Cardiac muscle cell (in vitro differentiated cells and primary cell): ENCODE results near the gene PNKD. TPM values are rescaled to one million over a fixed set of nuclear protein-coding genes. Genes with fewer than 3 reads are reported as not detected.

Experiments
- DNase-seq, 2 donors: peaks; one replicate each; pipeline versions ENCODE4 v3.0.0 to v3.0.0-alpha.2; 2010 to 2017; ENCODE audit warnings: low read depth in 1 of 2, low spot score in 1 of 2
- H3K27ac ChIP-seq: fragments of 200-600 bp; sonication (generic); 2 replicates; pipeline ENCODE4 v1.5.1; 2016
- H3K27me3 ChIP-seq: fragments of 200-600 bp; sonication (generic); 2 replicates; pipeline ENCODE4 v1.6.0; 2016; ENCODE audit warnings: control low read depth
- H3K36me3 ChIP-seq: fragments of 200-600 bp; sonication (generic); 2 replicates; pipeline ENCODE4 v1.5.1; 2016; ENCODE audit warnings: control low read depth
- H3K4me1 ChIP-seq: fragments of 200-600 bp; sonication (generic); 2 replicates; pipeline ENCODE4 v1.8.1; 2017; ENCODE audit warnings: low read depth, mild to moderate bottlenecking, mixed run types
- H3K4me3 ChIP-seq: fragments of 200-600 bp; sonication (generic); 2 replicates; pipeline ENCODE4 v1.5.1; 2016; ENCODE audit warnings: mild to moderate bottlenecking
- H3K9me3 ChIP-seq: fragments of 200-600 bp; sonication (generic); 2 replicates; pipeline ENCODE4 v1.5.1; 2017; ENCODE audit warnings: low read depth, mild to moderate bottlenecking, control low read depth
- CTCF ChIP-seq: IDR thresholded peaks from 2 replicates; pipeline ENCODE4 v1.5.1; 2012; ENCODE audit warnings: low read depth, mild to moderate bottlenecking, low read length
- polyA plus RNA-seq: library from polyadenylated mRNA; unstranded; fragments of >200 nt; fragmentation: Nextera tagmentation; extraction: Ambion mirVana; gene quantifications from 2 replicates; pipeline ENCODE4 v1.2.1, GENCODE V29; 2016
- total RNA-seq: library from RNA; depleted of rRNA; stranded (reverse); fragments of >200 nt; gene quantifications from 2 replicates; pipeline ENCODE4 v1.2.3, GENCODE V29; 2016

The PNKD gene
- total and polyA plus RNA-seq, 2 experiments from 2014 or later, result 103 to 287 TPM

- Histone ChIP-seq H3K27ac (no peak overlapping the region), H3K4me3 (no peak overlapping the region), H3K27me3 (no peaks in the 10 kb centered on the region), H3K36me3 (no peaks in the 10 kb centered on the region), H3K9me3 (no peaks in the 10 kb centered on the region), H3K4me1 (no peaks in the 10 kb centered on the region)
- no peak for DNase-seq
- TF ChIP-seq CTCF, result no peak
Observed at GRCh38 chr2:218392891-218393462, 122.7 kb downstream of the PNKD start.

GRCh38 chr2:218393750-218394290, 123.5 kb downstream of the PNKD start:
- no peak for TF ChIP-seq CTCF
- no peak overlapping the region for H3K4me3 ChIP-seq
- H3K36me3 ChIP-seq, result no peaks in the 10 kb centered on the region
- no peak for DNase-seq
- no peaks in the 10 kb centered on the region for H3K4me1 ChIP-seq
- no peak overlapping the region for H3K27ac ChIP-seq
- H3K27me3 ChIP-seq, result no peaks in the 10 kb centered on the region
- H3K9me3 ChIP-seq, result no peaks in the 10 kb centered on the region

GRCh38 chr2:218394298-218395089, 124.2 kb downstream of the PNKD start:
- H3K4me1 ChIP-seq, result no peaks in the 10 kb centered on the region
- no peaks in the 10 kb centered on the region for H3K36me3 ChIP-seq
- no peak for DNase-seq
- H3K27ac ChIP-seq, result no peak overlapping the region
- H3K4me3 ChIP-seq, result no peak overlapping the region
- H3K9me3 ChIP-seq, result no peaks in the 10 kb centered on the region
- TF ChIP-seq CTCF, result no peak
- H3K27me3 ChIP-seq, result no peaks in the 10 kb centered on the region

GRCh38 chr2:218395090-218395444, 124.7 kb downstream of the PNKD start:
- Histone ChIP-seq H3K4me1 (no peaks in the 10 kb centered on the region), H3K36me3 (no peaks in the 10 kb centered on the region), H3K4me3 (no peak overlapping the region), H3K9me3 (no peaks in the 10 kb centered on the region), H3K27me3 (no peaks in the 10 kb centered on the region), H3K27ac (no peak overlapping the region)
- TF ChIP-seq CTCF, result no peak
- no peak for DNase-seq

- no peak for TF ChIP-seq CTCF
- no peaks in the 10 kb centered on the region for H3K27me3 ChIP-seq
Observed at GRCh38 chr2:218395456-218395825, 125.1 kb downstream of the PNKD start.

More at GRCh38 chr2:218395456-218395825, 125.1 kb downstream of the PNKD start:
- H3K36me3 ChIP-seq, result no peaks in the 10 kb centered on the region
- peak overlapping the region; percentile 8 for H3K27ac ChIP-seq
- no peak for DNase-seq
- H3K9me3 ChIP-seq, result no peaks in the 10 kb centered on the region
- H3K4me1 ChIP-seq, result no peaks in the 10 kb centered on the region
- H3K4me3 ChIP-seq, result peak overlapping the region; percentile 95
